WTC11 (cell line): Measurements from ENCODE around the gene ACAA1. TPM values are rescaled to one million over a fixed set of nuclear protein-coding genes. Genes with fewer than 3 reads are reported as not detected.

Experiments
- ATAC-seq: fragments of 200-7000 bp; cut with Tn5 transposase; 2 replicates; pipeline ENCODE4 v1.10.0; 2021; ENCODE audit warnings: mild to moderate bottlenecking, moderate library complexity
- CTCF ChIA-PET: fragments of 300-600 bp; sonication (Branson Sonifier 250); formaldehyde crosslinking; loops from one replicate; lab custom pipeline; 2021; ENCODE audit warnings: antibody characterized with exemption; lab: Charles Lee
- POLR2A ChIA-PET: fragments of 350-600 bp; sonication (Branson Sonifier 250); formaldehyde crosslinking; loops from one replicate; lab custom pipeline; 2021; ENCODE audit warnings: antibody characterized with exemption; lab: Charles Lee
- DNase-seq: peaks from one replicate; pipeline ENCODE4 v3.0.0; 2021; ENCODE audit warnings: low spot score
- H3K27ac Mint-ChIP-seq: 2 replicates; pipeline ENCODE4 v1.8.0; 2021; ENCODE audit warnings: mixed read lengths
- H3K27me3 Mint-ChIP-seq: 2 replicates; pipeline ENCODE4 v1.8.0; 2021; ENCODE audit warnings: low read depth, mild to moderate bottlenecking, moderate library complexity, mixed read lengths
- H3K36me3 Mint-ChIP-seq: 2 replicates; pipeline ENCODE4 v1.8.0; 2021; ENCODE audit warnings: mixed read lengths
- H3K4me1 Mint-ChIP-seq: 2 replicates; pipeline ENCODE4 v1.8.0; 2022; ENCODE audit warnings: mixed read lengths
- H3K4me3 Mint-ChIP-seq: 2 replicates; pipeline ENCODE4 v1.8.0; 2021; ENCODE audit warnings: mild to moderate bottlenecking, moderate library complexity, mixed read lengths
- H3K9me3 Mint-ChIP-seq: 2 replicates; pipeline ENCODE4 v1.8.0; 2021; ENCODE audit warnings: mixed read lengths
- ATF1 ChIP-seq: sonication (generic); formaldehyde crosslinking; IDR thresholded peaks from 2 replicates; pipeline ENCODE4 v1.8.1; 2023; ENCODE audit warnings: mild to moderate bottlenecking, moderate library complexity, missing genetic modification reagents
- ETV6 ChIP-seq: sonication (generic); formaldehyde crosslinking; IDR thresholded peaks from 2 replicates; pipeline ENCODE4 v1.8.1; 2022; ENCODE audit warnings: mild to moderate bottlenecking, missing genetic modification reagents
- FOXJ3 ChIP-seq: sonication (generic); formaldehyde crosslinking; IDR thresholded peaks from 2 replicates; pipeline ENCODE4 v1.9.0; 2021; ENCODE audit warnings: missing genetic modification reagents, mild to moderate bottlenecking, borderline replicate concordance
- JUN ChIP-seq: sonication (generic); formaldehyde crosslinking; IDR thresholded peaks from 2 replicates; pipeline ENCODE4 v1.8.0; 2023; ENCODE audit warnings: mild to moderate bottlenecking, missing genetic modification reagents
- MYBL2 ChIP-seq: sonication (generic); formaldehyde crosslinking; IDR thresholded peaks from 2 replicates; pipeline ENCODE4 v1.8.1; 2023; ENCODE audit warnings: mild to moderate bottlenecking, moderate library complexity, missing genetic modification reagents
- NFYB ChIP-seq: sonication (generic); formaldehyde crosslinking; conservative IDR thresholded peaks from 2 replicates; pipeline ENCODE4 v1.8.0; 2022; ENCODE audit warnings: low read depth, missing genetic modification reagents
- RORB ChIP-seq: fragments of 250-450 bp; sonication (Bioruptor Pico); IDR thresholded peaks from 2 replicates; pipeline ENCODE4 v1.9.0; 2021; ENCODE audit warnings: mild to moderate bottlenecking
- ZBTB21 ChIP-seq: sonication (generic); formaldehyde crosslinking; IDR thresholded peaks from 2 replicates; pipeline ENCODE4 v1.8.1; 2023; ENCODE audit warnings: mild to moderate bottlenecking, missing genetic modification reagents, borderline replicate concordance
- ZNF121 ChIP-seq: sonication (generic); formaldehyde crosslinking; IDR thresholded peaks from 2 replicates; pipeline ENCODE4 v1.8.0; 2023; ENCODE audit warnings: missing genetic modification reagents
- total RNA-seq: library from RNA; stranded (reverse); gene quantifications from 3 replicates; pipeline ENCODE4 v1.2.3, GENCODE V29; 2021
- TF ChIP-seq, protein P1 (sequence below): sonication (generic); formaldehyde crosslinking; IDR thresholded peaks from 2 replicates; pipeline ENCODE4 v1.8.0; 2023; ENCODE audit warnings: mild to moderate bottlenecking, missing genetic modification reagents
- TF ChIP-seq, protein P2 (sequence below): sonication (generic); formaldehyde crosslinking; IDR thresholded peaks from 2 replicates; pipeline ENCODE4 v1.8.1; 2022; ENCODE audit warnings: low read depth, missing genetic modification reagents, borderline replicate concordance
- TF ChIP-seq, protein P3 (sequence below): sonication (generic); formaldehyde crosslinking; IDR thresholded peaks from 2 replicates; pipeline ENCODE4 v1.8.1; 2023; ENCODE audit warnings: mild to moderate bottlenecking, missing genetic modification reagents, moderate library complexity
- TF ChIP-seq, protein P4 (sequence below): sonication (generic); formaldehyde crosslinking; IDR thresholded peaks from 2 replicates; pipeline ENCODE4 v1.8.1; 2022; ENCODE audit warnings: low read depth, mild to moderate bottlenecking, moderate library complexity, missing genetic modification reagents, borderline replicate concordance
- TF ChIP-seq, protein P5 (sequence below): sonication (generic); formaldehyde crosslinking; IDR thresholded peaks from 2 replicates; pipeline ENCODE4 v1.8.1; 2022; ENCODE audit warnings: mild to moderate bottlenecking, missing genetic modification reagents, moderate library complexity, borderline replicate concordance
- TF ChIP-seq, protein P6 (sequence below): sonication (generic); formaldehyde crosslinking; IDR thresholded peaks from 2 replicates; pipeline ENCODE4 v1.8.1; 2023; ENCODE audit warnings: mild to moderate bottlenecking, moderate library complexity, missing genetic modification reagents
- TF ChIP-seq, protein P7 (sequence below): sonication (generic); formaldehyde crosslinking; IDR thresholded peaks from 2 replicates; pipeline ENCODE4 v1.8.0; 2022; ENCODE audit warnings: mild to moderate bottlenecking, missing genetic modification reagents

ACAA1 gene
- total RNA-seq, 1 experiment from 2014 or later, result 46.5 TPM

DNA sequence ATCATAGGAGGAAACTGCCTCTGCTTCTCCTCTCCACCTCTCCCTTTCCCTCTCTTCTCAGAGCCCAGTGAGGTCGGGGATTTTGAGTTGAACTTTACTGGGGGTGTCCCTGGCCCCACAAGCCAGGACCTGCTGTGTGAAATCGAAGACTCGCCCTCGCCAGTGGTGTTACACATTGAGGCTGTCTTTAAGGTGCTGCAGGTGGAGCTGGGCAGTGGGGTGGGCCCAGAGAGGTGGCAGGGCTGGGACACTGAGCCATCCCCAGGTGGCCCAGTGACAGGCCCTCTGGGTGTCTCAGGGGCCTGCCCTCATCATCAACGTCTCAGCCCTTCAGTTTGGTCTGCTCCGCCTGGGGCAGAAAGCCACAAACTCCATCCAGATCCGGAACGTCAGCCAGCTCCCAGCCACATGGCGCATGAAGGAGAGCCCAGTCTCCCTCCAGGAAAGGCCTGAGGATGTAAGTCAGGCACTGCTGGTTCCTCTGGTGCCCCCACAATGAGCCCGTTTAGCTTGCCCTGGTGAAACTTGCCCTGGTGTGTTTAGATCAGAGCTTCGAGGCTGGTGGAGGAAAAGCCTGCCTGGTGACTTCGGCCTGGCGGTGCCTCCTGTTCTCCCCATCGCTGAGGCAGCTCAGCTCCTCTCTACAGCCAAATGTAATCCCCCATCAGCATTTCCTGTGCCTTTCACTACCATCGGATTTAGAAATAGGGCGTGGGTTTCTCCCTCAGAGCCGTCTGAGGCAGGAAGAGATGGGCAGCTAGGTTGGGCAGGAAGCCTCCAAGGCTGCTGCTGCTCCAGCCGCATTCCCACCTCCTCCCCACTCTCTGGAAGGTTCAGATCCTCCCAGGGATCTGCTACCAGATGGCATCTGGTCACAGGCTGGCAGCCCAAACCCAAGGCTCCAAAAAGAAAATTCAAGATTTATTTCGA is 39.2 kb downstream of the ACAA1 start:
- ChIA-PET POLR2A (no interaction called here), CTCF (interaction anchor here (0.6 kb wide), 1 partner anchor 9 kb away, joined by 3 read pairs; no protein-coding TSS in a partner anchor)
- peaks cover 7% of the 10 kb centered on the region; the same call in 1 of the 2 replicates for H3K27me3 Mint-ChIP-seq
- no peak overlapping the region for H3K27ac Mint-ChIP-seq
- no peak overlapping the region for H3K4me3 Mint-ChIP-seq
- TF ChIP-seq MYBL2 (CRISPR knock-in tag) (no peak), RORB (CRISPR knock-in tag) (no peak), NFYB (CRISPR knock-in tag) (no peak), ZBTB21 (no peak), JUN (CRISPR knock-in tag) (no peak), FOXJ3 (CRISPR knock-in tag) (no peak), ATF1 (CRISPR knock-in tag) (no peak), ETV6 (CRISPR knock-in tag) (no peak), ZNF121 (no peak)
- TF ChIP-seq, protein P1, sequence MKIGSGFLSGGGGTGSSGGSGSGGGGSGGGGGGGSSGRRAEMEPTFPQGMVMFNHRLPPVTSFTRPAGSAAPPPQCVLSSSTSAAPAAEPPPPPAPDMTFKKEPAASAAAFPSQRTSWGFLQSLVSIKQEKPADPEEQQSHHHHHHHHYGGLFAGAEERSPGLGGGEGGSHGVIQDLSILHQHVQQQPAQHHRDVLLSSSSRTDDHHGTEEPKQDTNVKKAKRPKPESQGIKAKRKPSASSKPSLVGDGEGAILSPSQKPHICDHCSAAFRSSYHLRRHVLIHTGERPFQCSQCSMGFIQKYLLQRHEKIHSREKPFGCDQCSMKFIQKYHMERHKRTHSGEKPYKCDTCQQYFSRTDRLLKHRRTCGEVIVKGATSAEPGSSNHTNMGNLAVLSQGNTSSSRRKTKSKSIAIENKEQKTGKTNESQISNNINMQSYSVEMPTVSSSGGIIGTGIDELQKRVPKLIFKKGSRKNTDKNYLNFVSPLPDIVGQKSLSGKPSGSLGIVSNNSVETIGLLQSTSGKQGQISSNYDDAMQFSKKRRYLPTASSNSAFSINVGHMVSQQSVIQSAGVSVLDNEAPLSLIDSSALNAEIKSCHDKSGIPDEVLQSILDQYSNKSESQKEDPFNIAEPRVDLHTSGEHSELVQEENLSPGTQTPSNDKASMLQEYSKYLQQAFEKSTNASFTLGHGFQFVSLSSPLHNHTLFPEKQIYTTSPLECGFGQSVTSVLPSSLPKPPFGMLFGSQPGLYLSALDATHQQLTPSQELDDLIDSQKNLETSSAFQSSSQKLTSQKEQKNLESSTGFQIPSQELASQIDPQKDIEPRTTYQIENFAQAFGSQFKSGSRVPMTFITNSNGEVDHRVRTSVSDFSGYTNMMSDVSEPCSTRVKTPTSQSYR (CRISPR knock-in tag), result no peak
- TF ChIP-seq, protein P2, sequence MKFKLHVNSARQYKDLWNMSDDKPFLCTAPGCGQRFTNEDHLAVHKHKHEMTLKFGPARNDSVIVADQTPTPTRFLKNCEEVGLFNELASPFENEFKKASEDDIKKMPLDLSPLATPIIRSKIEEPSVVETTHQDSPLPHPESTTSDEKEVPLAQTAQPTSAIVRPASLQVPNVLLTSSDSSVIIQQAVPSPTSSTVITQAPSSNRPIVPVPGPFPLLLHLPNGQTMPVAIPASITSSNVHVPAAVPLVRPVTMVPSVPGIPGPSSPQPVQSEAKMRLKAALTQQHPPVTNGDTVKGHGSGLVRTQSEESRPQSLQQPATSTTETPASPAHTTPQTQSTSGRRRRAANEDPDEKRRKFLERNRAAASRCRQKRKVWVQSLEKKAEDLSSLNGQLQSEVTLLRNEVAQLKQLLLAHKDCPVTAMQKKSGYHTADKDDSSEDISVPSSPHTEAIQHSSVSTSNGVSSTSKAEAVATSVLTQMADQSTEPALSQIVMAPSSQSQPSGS (CRISPR knock-in tag), result no peak
- TF ChIP-seq, protein P3, sequence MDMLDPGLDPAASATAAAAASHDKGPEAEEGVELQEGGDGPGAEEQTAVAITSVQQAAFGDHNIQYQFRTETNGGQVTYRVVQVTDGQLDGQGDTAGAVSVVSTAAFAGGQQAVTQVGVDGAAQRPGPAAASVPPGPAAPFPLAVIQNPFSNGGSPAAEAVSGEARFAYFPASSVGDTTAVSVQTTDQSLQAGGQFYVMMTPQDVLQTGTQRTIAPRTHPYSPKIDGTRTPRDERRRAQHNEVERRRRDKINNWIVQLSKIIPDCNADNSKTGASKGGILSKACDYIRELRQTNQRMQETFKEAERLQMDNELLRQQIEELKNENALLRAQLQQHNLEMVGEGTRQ (CRISPR knock-in tag), result no peak
- TF ChIP-seq, protein P4, sequence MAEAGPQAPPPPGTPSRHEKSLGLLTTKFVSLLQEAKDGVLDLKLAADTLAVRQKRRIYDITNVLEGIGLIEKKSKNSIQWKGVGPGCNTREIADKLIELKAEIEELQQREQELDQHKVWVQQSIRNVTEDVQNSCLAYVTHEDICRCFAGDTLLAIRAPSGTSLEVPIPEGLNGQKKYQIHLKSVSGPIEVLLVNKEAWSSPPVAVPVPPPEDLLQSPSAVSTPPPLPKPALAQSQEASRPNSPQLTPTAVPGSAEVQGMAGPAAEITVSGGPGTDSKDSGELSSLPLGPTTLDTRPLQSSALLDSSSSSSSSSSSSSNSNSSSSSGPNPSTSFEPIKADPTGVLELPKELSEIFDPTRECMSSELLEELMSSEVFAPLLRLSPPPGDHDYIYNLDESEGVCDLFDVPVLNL (CRISPR knock-in tag), result no peak
- TF ChIP-seq, protein P5, sequence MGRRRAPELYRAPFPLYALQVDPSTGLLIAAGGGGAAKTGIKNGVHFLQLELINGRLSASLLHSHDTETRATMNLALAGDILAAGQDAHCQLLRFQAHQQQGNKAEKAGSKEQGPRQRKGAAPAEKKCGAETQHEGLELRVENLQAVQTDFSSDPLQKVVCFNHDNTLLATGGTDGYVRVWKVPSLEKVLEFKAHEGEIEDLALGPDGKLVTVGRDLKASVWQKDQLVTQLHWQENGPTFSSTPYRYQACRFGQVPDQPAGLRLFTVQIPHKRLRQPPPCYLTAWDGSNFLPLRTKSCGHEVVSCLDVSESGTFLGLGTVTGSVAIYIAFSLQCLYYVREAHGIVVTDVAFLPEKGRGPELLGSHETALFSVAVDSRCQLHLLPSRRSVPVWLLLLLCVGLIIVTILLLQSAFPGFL (CRISPR knock-in tag), result no peak
- TF ChIP-seq, protein P6, sequence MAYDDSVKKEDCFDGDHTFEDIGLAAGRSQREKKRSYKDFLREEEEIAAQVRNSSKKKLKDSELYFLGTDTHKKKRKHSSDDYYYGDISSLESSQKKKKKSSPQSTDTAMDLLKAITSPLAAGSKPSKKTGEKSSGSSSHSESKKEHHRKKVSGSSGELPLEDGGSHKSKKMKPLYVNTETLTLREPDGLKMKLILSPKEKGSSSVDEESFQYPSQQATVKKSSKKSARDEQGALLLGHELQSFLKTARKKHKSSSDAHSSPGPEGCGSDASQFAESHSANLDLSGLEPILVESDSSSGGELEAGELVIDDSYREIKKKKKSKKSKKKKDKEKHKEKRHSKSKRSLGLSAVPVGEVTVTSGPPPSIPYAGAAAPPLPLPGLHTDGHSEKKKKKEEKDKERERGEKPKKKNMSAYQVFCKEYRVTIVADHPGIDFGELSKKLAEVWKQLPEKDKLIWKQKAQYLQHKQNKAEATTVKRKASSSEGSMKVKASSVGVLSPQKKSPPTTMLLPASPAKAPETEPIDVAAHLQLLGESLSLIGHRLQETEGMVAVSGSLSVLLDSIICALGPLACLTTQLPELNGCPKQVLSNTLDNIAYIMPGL (CRISPR knock-in tag), result no peak
- TF ChIP-seq, protein P7, sequence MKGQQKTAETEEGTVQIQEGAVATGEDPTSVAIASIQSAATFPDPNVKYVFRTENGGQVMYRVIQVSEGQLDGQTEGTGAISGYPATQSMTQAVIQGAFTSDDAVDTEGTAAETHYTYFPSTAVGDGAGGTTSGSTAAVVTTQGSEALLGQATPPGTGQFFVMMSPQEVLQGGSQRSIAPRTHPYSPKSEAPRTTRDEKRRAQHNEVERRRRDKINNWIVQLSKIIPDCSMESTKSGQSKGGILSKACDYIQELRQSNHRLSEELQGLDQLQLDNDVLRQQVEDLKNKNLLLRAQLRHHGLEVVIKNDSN (CRISPR knock-in tag), result no peak
- no peak for ATAC-seq
- no peaks in the 10 kb centered on the region for H3K36me3 Mint-ChIP-seq
- DNase-seq, result no peak
- H3K9me3 Mint-ChIP-seq, result no peaks in the 10 kb centered on the region; the same call in 1 of the 2 replicates
- H3K4me1 Mint-ChIP-seq, result peaks cover 35% of the 10 kb centered on the region
